Heart left ventricle (tissue), 13 donors: ENCODE measurements around the gene ANAPC13.

Experiments used
- CTCF ChIP-seq, 12 donors: fragments of 200-600 bp; sonication (generic) in 4 of 12; IDR thresholded peaks; one replicate each; pipeline versions ENCODE4 v1.5.0 to v1.8.0; 2018 to 2022; ENCODE audit warnings: antibody characterized with exemption in 12 of 12, mild to moderate bottlenecking in 5 of 12
- POLR2A ChIP-seq, 2 donors: fragments of 450-650 bp; IDR thresholded peaks; one replicate each; pipeline ENCODE4 v1.6.1; 2017; ENCODE audit warnings: antibody characterized with exemption in 2 of 2, mild to moderate bottlenecking in 2 of 2, moderate library complexity in 2 of 2
- donor health status: ischemic (EF 13 %, LVEDD 7.1; RV severe dilation, severe dysfunction).
- donor health status: DM: no; HTN: yes; CAD: no.
- donor health status: DM: no; HTN: no; CAD: no.
- donor health status: ischemic (EF 25% LVEDD 6.9; RV normal size, moderate dysfunction).
- donor health status: ischemic (EF 25% LVEDD 5.7; RV mildly dilated, moderate dysfunction).
- donor health status: ischemic (EF 35%, LVEDD 5.7; RV mildly dilated, moderate dysfunction).
- donor health status: nonischemic (EF 11% LVEDD 7.7; RV severe dilation, severe dysfunction).
- donor health status: DM: yes; HTN: yes; CAD: no.
- donor health status: PGD.
- donor health status: ischemic (EF 29% LVEDD 5.4; RV normal size, mild dysfunction).
- donor health status: nonischemic (EF 23%, LVEDD 6.1; RV moderate dilation, normal function).

- no peak for TF ChIP-seq CTCF (IDR thresholded peaks at IDR 0.05)
- TF ChIP-seq POLR2A (IDR thresholded peaks at IDR 0.05) = no peak
Measured at GRCh38 chr3:134533493-134533892, 47.7 kb upstream of the ANAPC13 start.
